ENCODE results near the gene LPP.

GRCh38 chr3:188772886-188773285 lies 618.9 kb downstream of the LPP start:
- TF ChIP-seq CTCF (IDR thresholded peaks at IDR 0.05) (no peak), POLR2A (IDR thresholded peaks at IDR 0.05) (no peak), EP300 (IDR thresholded peaks at IDR 0.05) (no peak)

Measured in ovary (tissue), 3 donors.